ENCODE data around the gene GRIK4.
A peak's percentile ranks its signal among the peaks of the same experiment; 100 is the strongest.
"Not testable (repeated sequence)": the region's sequence is repeated elsewhere in the genome, so short reads cannot be mapped to it uniquely, and the experiment has no call there.

GRIK4 gene

DNA sequence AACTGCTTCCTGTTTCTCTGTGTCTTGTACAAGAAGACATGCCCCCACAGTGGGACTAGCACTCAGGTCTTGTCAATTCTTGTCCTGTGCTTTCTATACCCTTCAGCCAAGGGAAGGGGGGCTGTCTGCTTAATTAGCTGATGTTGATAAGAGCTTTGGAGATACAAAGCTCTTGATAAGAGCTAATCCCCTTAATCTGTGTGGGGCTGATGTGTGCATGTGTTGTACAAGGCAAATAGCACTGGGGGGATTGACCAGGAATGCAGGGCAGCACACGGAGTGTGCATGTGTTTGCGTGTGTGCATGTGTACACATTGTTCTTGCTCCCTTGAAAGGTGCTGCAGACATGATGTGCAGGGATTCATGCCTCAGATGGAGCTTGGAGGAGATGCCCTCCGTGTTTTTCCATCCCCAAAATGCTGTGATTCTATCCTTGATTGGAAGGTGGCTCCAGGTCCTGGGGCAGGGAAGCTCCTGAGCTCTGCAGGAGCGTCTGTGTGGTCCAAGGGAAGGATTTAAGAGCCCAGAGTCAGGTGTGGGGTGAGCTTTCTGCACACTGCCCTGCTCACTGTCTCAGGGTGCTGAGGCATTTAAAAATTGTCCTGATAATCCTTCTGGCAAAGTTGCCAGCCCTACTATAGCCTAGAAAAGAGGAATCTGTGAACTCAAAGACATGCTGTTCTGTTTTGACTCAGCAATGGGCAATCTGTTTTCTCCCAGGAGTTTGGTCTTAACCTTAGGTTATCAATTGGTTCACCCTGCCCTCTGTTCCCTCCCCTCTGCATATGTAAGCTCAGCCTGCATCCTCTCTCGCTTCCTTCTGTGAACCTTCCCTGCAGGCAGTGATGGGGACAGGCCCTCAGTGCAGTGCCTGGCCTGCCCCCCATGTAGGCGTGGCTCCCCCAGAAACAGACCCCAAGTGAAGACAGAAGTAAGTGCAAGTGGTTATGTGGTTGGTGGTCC, 102.0 kb downstream of the GRIK4 start:
- DNase-seq, result no peak

DNA sequence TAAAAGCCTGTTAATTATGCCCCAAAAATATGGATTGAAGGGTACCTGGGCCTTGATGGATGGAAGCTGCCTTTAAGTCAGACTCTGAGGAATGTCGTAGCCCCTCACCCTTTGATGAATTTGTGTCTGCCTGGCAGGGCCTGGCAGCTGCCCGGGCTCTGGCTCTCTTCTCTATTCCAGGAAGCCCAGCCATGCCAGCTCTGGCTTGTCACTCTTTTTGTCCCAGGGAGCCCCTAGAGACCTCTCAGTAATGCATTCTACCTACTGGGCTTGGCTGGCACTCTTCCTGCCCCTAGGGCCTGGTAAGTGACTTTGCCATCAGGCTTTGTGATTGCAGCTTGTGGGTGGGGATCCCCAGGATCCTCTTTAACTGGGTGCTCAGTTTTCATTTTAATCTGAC, 103.8 kb downstream of the GRIK4 start:
- DNase-seq, result no peak

DNA sequence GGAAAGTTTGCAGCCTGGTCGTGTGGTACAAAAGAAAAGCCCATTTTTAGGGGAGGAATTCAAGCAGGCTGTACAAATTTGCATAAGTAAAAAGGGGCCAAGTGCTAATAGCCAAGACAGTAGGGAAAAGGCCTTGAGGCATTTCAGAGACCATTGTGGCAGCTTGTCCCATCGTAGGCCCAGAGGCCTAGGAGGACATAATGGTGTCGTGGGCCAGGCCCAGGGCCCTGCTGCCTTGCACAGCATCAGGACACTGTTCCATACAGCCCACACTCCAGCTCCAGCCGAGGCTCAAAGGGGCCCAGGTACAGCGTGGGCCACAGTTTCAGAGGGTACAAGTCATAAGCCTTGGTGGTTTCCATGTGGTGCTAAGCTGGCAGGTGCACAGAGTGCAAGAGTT, 106.9 kb downstream of the GRIK4 start:
- DNase-seq, result no peak

DNA sequence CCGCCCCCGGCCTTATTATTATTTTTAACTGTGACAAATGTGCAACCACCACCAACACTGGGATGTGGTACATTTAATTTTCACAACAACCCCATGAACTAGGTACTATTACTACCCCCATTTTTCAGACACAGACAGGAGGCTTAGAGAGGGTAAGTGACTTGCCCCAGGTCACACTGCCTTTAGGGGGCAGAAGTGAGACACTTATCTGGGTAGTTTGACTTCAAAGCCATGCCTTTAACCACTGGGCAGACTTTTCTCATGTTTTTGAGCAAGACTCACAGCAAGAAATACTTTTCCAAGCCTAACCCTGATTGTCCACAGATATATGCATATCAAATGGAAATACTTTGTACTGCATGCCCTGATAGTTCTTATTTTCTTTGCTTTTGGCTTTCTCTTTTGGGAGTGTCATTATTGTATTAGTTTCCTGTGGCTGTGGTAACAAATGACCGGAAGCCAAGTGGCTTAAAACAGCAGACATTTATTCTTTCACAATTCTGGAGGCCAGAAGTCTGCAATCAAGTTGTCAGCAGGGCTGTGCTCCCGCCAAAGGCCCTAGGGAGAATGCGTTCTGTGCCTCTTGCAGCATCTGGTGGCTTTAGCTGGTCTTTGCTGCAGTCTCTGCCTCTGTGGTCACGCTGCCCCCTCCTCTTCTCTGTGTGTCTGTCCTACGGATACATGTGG, 110.8 kb downstream of the GRIK4 start:
- DNase-seq, result no peak

DNA sequence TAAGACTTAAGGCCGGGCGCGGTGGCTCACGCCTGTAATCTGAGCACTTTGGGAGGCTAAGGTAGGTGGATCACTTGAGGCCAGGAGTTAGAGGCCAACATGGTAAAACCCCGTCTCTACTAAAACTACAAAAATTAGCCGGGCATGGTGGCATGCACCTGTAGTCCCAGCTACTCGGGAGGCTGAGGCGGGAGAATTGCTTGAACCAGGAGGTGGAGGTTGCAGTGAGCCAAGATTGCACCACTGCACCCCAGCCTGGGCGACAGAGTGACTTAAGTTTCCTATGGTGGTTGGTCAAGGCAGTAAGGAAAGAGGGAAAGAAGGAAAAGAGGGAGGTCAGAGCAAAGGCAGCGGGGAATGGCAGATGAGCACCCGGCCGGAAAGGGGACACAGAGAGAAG, 113.4 kb downstream of the GRIK4 start:
- not testable (repeated sequence) for DNase-seq

DNA sequence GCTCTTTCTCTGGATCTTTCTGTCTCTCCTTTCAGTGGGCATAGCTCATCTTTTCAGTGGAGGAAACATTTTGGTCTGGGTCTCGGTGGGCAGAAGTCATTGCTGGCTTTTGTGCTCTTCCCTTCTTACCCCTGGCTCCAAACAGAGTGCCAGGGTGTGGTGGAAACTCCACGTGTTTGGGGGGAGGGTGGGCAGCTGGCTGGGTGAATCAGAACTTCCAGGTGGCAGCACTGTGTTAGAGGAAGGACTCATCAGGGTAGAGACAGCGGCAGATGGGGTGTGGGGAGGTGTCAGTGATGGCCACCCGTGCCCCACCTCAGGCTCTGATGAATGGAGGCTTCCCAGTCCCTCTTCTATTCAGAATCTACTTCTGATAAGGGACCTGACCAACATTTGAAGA, 114.0 kb downstream of the GRIK4 start:
- DNase-seq, result no peak

DNA sequence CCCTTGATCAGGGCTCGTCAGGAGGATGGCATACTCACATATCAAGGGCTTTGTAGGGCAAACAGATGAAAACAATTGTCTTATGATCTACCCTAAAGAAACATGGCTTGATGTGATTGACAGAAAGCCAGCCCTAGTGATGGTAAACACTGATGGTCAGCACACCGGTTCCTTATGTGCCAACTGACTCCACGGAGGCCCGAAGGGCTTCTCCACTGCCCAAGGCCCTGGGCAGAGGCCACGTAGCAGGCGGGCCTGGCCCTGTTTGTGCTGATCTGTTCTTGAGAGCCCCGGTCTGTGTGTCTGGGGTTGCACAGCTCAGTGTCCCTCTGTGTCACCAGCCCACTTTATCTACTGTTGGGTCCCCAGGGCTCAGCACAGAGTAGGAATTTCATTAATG, 115.2 kb downstream of the GRIK4 start:
- DNase-seq, result no peak

DNA sequence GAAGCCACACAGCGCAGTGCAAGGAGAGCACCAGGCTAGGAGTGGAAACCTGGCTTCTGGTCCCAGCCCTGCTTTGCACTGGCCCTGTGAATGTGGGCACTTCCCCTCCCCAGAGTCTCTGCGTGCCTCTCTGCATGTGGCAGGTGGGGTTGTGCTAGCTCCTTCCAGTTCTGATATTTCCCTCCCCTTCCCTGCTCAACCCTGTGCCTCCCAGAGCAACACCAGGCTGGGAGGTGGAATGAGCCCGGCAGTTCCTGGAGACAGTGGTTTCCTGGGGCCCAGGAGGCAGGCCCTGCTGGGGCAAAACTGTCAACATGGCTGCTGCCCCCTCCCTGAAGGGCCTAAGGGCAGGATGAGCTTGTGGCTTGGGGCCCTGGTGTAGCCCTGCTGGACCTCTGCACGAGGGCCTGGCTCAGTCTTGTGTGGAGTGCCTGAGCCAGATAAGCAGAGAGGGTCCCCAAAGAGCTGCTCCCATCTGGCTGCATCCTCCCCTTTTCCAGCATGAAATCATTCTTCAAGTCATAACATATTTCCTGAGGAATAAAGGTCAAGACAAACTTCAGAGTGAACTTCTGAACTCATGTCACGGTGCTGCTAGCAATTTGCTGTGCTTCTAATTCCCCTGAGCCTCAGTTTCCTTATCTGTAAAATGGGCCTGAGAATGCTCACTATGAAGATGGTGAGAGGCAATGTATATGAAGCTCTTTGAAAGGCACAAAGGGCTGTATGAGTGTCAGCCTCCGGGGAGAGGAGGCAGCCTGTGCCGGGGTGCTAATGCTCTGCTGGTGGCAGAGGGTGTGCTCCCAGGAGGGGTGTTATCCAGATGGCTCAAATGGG, 116.0 kb downstream of the GRIK4 start:
- DNase-seq, result no peak

DNA sequence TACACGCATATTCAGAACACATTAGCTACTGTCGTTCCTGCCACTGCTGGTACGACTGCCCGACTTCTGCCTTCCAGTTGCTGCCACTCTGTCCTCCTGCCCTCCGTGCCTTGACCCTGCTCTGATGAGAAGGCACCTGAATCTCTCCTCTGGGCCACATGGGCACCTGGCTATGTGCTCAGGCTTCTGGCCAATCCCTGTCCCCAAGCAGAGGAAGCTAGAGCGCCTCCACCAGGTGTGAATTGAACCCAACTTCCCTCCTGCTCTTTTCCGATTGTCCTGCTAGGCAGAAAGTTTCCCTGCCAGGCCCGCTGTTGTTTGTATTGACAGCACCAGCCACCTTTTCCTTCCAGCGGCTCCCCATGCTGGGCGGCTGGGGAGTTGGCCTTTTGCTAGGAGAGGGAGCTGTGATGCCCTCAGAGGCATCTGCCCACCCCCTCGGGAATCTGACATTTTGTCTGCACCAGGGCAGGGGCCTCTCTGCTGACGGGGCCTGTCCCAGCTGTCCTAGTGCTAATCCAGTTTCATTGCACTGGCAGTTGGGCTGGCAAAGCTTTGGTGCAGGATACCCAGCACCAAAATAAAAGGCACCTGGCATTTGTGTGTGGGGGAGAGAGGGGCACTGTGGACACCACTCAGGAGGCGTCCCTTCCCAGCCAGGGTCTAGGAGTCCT, 118.0 kb downstream of the GRIK4 start:
- DNase-seq, result no peak

DNA sequence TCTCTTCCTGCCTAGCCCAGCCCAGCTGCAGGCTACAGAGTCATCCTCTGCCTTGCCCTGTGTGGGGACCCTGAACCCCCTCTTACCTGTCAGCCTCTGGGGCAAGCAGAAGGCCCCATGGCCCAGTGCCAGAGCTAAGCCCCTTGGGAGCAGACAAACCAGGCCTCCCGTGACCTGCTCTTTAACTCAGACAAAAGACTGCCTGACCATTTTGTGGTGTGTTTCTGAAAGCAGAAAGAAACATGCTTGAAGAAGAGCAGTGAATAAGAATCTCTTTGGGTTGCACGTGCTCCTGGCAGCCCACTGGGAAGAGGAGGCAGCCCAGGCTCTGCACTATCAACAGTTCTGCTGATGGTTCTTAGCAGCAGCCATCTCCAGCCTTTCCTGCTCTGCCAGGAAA, 118.6 kb downstream of the GRIK4 start:
- DNase-seq, result no peak

DNA sequence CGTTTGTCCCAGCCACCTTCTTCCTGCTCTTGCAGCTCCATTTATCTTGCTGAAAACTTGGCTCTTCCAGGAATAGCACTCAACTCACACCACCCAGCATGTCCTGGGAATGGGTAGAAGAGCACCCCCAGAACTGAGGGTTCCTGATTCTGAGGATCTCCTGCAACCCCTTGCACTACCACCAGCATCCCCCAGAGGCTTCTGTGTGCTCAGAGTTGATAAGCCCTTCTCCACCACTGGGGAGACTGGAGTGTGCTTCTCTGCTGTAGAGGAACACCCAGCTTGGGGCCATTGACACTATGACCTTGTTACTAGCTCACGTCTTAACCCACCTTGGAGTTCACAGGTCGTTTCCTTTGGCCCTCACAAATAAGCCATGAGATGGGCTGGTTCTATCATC, 121.0 kb downstream of the GRIK4 start:
- no peak for DNase-seq

DNA sequence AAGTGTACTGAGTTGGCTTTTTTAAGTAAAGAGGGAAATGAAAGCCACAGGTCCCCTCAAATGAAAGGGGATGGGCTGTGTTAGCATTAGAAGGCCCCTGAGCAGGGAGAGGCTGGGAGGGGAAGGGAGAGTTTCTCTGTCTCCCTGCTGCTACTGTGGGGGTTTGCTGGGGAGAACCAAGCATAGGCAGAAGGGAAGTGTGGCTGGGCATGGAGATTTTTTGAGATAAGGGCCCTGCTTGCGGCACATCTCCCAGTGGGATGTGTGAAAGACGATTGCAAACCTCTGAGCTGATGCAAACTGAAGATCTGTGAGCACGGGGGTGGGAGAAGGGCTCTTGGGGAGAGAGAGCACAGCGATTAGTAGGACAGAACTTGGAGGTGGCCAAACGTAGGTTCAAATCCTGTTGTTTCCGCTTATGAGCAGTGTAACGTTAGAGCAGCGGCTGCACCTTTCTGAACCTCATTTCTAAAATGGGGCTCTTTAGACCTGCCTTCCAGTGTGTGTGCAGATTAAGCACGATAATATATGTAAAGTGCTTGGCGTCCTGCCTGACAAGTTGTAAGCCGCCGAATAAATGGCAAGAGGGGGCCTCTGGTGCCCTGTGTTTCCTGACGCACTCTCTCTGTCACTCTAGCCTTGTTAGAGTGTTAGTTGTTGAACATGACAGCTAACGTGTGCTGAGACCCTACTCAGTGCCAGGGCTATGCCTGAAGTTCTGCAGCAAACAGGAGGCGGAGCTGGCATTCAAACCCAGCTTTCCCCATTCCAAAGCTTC, 122.3 kb downstream of the GRIK4 start:
- no peak for DNase-seq

DNA sequence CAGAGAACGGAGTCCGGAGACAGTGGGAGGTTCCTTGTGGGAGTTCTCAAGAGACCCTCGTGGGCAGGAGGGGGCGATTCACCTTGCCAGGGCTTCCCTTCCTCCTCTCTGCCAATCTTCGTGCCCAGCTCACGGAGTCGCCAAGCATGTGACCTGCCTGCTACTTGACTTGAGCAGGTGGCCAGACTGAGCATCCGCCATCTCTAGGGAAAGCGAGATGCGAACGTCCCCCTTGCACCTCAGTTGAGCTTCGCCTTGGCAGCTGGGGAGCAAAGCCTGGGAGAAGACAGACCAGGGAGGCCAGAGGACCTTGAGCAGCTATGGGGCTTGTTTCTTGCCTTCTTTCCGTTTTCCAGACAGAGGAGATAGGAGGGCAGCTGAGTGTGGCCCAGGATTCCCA, 123.2 kb downstream of the GRIK4 start:
- DNase-seq, result no peak

DNA sequence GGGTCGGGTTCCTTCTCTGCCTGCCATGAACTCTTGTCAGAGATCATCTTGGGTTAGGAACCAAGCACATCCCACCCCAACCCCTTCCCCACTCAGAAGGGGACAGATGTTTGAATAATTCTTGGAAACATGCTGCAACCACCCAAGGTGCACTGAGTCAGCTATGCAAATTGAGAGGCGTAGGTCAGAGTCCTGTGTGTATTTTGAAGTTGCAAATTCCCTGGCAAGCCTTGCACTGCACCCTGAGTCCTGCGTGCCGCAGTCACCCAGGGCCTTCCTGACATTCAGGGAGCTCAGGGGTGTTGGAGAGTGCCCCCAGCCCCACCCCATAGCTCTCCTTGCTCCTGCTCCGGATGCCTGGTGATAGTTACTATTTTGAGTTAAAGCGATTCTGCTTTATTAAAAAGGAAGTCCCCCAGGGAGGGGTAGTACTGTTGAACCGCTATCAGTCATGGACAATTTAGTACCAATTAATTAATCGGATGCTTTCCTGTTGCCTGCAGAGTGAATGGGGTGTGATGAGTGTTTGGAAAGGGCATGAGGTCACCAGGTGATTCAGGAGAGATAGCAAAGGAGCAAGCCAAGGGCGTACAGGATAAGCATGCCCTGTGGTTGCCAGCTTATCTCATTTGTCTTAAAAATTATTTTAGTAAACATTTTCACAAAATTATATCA, 123.7 kb downstream of the GRIK4 start:
- no peak for DNase-seq

DNA sequence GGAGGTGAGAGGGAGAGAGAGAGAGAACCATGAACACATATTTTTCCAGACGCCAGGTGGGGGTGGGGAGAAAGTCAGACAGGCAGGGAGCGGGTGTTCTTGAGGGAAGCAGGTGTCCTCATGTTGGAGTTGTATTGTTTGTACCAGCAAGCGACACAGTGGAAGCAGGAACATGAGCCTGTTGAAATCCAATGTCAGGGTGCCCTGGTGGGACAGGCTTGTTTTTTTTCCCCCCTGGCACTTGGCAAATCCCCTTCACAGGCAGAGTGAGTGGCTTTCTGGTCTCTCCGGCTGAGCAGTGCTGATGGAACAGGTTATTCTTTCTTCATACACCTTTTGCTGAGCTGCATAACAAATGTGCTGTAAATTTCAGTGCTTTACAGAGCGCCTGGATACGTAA, 125.6 kb downstream of the GRIK4 start:
- peak; percentile 13 for DNase-seq

DNA sequence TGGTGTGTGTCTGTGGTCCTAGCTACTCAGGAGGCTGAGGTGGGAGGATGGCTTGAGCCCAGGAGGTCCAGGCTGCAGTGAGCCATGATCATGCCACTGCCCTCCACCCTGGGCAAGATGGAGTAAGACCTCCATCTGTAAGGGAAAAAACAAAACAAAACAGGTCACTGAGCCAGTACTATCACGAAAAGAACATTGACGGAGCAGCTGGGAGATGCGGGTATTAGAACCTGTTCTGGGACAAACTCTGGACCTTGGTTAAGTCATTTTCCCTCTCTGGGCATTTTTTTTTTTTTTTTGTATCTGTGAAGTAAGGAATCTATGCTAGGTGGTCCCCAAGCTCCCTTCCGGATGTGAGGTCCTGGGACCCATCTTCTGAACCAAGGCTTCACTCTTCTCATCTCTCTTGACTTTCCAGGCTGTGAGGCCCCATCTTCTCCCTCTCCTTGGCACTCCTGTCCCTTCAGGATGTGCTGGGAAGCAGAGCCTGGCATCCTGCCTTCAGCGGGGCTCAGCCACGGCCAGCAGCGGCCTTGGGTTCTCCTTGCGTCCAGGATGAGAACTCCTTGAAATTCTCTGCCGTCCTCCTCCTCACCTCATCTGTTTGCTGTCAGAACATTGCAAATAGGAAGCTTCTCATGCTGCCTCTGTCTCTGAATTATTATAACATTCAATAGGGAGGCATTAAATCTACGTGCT, 130.8 kb downstream of the GRIK4 start:
- DNase-seq, result no peak

DNA sequence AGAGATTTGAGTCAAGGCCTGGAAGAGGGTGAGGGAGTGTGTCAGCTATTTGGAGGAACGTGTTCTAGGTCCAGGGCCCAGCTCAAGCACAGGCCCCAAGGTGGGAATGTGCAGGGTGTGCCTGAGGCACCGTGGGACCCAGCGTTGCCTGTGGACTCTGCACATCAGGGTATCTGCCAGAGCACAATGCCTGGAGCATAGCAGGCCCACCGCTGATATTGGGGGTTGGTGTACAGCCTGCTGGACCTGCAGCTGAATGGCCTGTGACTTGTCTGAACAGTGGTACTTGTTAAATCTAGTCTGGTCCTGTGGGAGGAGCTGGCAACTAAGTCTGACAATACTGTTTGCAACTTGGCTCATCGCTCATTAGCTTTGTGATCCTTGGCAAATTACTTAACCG, 131.7 kb downstream of the GRIK4 start:
- no peak for DNase-seq

DNA sequence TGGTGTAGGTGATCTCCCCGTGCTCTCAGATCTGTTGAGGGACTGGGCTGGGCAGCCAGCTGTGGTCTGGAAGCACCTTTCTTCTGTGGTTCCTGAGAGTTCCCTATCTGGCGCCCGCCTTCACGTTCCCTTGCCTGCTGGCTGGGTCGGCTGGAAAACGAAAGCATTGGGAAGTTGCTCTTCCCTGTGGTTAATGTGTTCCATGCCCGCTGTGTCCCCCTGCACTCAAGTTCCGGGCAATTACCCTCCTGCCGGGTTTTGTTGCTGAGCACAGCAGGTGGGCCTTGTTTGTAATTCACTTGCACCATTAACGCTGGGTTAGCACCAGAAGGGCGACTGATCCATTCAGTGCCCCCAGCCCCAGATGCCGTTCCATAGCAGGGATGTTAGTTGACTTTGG, 134.1 kb downstream of the GRIK4 start:
- peak; percentile 34 for DNase-seq

DNA sequence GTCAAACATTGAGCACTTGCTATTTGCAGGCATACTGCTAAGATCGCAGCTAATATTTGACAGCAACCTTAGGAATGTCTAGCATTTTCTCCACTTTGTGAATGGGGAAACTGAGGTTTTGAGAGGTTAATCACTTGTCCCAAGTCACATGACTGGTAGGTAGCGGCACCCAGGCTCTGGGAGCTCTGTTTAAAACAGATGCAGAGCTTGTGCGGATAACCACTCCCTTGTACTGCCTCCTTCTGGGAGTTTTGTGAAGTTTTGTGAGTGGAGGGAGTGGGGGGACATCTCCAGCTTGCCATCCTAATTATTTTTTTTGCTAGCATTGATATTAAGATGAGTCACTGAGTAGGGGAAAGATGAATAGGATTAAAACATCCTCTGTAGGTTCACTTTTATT, 134.7 kb downstream of the GRIK4 start:
- no peak for DNase-seq

DNA sequence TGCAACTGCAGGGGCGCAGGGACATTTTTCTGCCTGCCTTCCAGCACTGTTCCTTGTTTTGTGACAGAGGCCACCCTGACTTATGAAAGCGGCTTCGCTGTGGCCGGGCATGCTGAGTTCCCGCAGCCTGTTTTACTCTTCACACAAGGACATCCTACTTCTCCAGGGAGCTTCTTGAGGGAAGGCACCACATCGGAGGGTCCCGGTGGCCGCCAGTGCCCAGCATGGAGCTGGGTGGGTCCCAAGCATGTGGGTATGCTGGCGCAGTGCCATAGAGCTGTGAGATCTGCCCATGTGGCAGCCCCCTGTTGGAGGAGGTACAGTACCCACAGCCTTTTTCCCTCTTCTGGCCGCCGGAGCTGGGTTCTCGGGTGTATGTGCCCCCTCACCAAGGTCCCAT, 136.1 kb downstream of the GRIK4 start:
- DNase-seq, result no peak

DNA sequence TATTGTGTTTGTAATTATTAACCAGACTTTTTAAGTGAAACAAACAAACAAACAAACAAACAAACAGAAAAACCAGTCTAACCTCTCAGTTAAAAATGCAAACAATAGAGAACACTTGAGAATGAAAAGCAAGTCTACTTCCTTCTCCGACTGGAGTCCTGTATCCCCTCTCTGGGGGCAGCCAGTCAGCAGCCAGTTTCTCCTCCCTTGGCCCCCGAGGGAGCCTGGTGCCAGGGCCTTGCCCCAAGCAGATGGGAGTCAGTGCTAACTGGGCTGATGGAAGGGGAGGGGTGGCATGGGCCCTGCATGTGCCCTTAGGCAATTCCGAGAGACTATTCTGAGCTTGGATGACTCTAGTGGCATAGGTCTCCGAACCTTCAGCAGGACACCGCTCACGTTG, 137.2 kb downstream of the GRIK4 start:
- peak; percentile 63 for DNase-seq

All from NCI-H2029 (cell line).